Amniotic stem cell (primary cell): ENCODE measurements around the gene GFRA3.

Experiments used
- DNase-seq: peaks from one replicate; lab custom pipeline; 2025; lab: John Stamatoyannopoulos, UW

GFRA3 gene

DNA sequence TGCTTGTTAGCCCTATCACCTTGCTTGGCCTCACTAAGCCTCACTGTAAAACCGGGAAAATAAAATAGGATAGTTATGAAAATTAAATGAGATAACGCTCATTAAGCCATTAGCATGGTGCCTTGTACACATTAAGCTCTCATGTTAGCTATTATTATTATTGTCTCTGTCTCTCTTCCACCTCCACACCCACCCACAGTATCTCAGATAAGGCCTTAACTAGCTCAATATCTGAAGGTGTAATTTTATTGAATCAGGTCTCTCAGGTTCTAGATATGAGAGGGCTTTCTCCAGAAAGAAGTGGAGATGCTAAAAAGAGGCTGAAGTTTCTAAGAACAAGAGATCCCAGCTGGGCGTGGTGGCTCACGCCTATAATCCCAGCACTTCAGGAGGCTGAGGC is 27.6 kb downstream of the GFRA3 start:
- DNase-seq: no peak

- no peak for DNase-seq
These were observed 28.1 kb downstream of the GFRA3 start for GRCh38 chr5:138246334-138246733.

GRCh38 chr5:138245717-138246116 is 28.7 kb downstream of the GFRA3 start:
- DNase-seq: no peak

DNA sequence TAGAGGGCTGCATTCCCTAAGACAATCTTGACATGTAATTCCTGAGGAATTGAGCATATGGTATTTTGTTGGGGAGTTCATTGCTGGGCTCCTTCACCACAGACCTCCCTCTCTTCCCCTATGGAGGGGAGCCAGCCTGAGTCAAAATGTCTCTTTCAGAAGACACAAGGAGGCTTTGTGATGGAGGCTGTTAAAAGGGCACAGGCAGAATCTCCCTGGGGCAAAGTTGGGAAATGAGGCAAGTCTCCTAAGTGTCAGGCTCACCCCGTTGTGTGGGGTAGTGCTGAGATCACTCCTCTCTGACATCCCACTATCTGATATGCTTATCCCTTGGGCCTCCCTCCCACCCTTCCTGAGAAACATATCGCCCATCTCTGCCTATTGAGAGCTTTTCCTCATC is 30.6 kb downstream of the GFRA3 start:
- DNase-seq: no peak

- DNase-seq: no peak
These were observed 32.5 kb downstream of the GFRA3 start for GRCh38 chr5:138241688-138242571.

- no peak for DNase-seq
These were observed 33.6 kb downstream of the GFRA3 start for GRCh38 chr5:138240650-138241385.

DNA sequence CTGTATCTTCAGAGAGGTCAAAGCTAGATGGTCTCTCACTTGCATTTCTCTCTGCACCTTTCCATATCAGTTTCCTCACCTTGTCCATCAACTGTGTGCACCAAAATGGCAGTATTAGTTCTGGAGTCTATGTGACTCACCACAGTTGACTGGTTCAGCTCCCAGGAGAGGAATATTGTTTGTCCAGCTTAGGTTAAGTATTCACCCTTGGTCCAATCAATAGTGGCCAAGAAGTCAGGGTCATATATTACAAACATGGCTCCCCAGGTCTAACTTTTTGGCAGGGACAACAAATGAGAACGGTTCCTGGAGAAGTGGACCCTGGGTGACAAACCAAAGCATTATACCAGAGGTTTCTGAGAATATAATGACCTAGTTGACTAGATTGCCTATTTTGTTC is 36.4 kb downstream of the GFRA3 start:
- DNase-seq: no peak

DNA sequence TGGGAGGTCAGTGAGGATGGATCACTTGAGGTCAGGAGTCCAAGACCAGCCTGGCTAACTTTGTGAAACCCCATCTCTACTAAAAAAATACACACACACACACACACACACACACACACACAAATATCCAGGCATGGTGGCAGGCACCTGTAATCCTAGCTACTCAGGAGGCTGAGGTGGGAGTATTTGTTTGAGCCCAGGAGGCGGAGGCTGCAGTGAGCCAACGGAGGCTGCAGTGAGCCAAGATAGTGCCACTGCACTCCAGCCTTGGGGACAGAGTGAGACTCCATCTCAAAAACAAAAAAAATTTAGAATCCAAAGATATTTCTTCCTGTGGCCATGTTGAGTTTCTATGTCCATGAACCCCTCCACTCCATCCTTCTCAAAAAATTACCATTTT is 39.8 kb downstream of the GFRA3 start:
- no peak for DNase-seq

- no peak for DNase-seq
These were observed 41.1 kb downstream of the GFRA3 start for GRCh38 chr5:138233280-138233679.

- DNase-seq: no peak
These were observed 43.3 kb downstream of the GFRA3 start for GRCh38 chr5:138230981-138231589.

DNA sequence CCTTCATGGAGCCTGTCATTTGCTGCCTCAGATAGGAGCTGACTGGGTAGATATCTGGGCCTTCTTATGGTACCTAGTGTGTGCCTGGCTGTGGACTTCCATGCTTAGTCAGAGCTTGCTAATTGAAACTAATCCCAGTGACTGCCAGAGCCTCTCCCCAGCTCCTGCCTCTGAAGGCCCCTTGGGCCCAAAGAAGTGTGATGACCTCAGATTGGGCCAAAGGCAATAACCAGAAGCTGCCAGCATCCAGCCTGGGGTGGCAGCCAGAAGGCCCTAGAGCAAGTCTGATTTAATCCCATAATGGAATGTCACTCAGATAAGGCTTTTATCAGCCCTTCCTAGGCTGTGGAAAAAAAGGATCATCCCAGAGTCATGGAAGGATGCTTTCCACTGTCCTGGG is 44.2 kb downstream of the GFRA3 start:
- peak; percentile 19 for DNase-seq

DNA sequence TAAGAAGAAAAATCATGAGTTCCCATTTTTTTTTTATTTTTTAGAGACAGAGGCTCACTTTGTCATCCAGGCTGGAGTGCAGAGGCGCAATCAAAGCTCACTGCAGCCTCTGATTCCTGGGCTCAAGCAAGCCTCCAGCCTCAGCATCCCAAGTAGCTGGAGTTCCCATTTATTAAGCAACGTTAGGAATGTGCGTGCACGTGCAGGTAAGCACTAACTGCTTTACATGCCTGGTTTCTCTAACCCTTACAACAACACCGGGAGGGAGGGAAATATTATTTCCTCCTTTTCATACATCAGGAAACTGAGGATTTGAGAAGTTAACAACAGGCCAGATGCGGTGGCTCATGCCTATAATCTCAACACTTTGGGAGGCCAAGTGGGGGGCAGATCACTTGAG is 45.0 kb downstream of the GFRA3 start:
- no peak for DNase-seq

GRCh38 chr5:138226910-138227309 is 47.5 kb downstream of the GFRA3 start:
- DNase-seq: no peak

DNA sequence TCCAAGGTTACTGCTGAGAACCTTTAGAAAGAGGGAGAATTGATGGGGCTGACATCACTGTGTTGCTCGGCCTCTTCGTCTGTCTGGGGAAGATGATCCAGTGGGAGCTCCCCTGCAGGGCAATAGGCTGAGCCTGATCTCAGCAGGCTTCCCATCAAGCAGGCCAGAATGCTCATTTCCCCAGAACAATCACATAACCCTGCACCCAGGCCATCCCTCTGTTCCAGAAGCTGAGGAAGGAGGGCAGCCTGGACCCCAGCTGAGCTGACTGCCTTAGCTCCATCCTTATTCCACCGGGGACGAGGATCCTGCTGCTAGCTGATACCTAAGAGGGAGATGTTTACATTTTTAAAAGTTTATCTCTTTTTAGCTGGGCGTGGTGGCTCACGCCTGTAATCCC is 49.7 kb downstream of the GFRA3 start:
- no peak for DNase-seq

DNA sequence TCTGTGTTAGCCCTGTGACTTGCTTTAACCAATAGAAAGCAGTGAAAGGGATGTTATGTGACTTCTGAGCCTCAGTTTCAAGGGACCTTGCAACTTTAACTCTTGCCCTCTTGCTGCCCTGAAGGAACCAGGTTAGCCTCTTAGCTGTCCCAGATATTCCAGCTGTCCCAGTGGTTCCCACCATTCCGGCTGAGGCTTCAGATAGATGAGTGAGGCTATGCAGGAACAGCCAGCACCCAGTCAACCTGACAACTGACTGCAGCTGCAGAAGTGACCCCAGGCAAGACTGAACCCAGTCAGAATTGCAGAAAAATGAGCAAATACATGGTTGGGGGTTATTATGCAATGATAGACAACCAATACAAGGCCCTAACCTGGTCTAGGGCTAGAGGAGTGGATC is 50.9 kb downstream of the GFRA3 start:
- DNase-seq: no peak

DNA sequence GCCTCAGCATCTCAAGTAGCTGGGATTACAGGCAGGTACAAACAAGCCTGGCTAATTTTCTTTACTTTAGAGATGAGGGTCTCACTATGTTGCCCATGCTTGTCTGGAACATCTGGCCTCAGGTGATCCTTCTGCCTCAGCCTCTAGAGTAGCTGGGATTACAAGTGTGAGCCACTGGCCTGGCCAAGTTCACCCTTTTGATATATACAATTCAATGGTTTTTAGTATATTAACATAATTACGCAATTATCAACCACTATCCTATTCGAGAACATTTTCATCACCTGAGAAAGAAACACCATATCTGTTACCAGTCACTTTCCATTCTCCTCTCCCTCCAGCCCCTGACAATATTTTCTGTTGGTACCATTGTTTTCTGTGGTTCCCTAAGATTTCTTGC is 57.6 kb downstream of the GFRA3 start:
- DNase-seq: no peak

- peak; percentile 94 for DNase-seq
These were observed 61.0 kb downstream of the GFRA3 start, which contains the start of gene CDC23 for GRCh38 chr5:138213161-138214029. TSS of gene CDC23 (minus strand) at chr5:138213323. CDS start at chr5:138213312, 11 bp downstream.

DNA sequence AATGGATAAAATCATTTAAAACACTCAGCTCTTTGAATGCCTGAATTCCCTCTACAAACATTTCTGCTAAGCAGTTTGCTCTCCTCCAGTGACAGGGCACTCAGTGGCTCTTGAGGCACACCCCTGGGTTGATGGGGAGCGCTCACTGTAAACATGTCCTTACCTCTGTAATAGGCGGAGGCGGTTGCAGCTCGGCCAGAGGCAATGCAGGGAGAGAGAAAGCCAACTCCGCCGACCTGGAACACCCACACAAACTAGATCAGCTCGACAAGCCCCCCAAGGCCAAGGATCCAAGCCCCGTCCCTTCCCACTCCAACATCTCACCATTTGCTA is 61.6 kb downstream of the GFRA3 start:
- no peak for DNase-seq

DNA sequence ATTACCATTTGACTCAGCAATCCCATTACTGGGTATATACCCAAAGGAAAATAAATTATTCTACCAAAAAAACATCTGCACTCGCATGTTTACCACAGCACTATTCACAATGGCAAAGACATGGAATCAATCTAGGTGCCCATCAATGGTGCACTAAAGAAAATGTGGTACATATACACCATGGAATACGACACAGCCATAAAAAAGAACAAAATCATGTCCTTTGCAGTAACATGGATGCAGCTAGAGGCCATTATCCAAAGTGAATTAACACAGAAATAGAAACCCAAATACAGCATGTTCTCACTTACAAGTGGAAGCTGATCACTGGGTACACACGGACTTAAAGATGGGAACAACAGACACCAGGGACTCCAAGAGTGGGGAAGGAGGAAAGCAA is 63.4 kb downstream of the GFRA3 start:
- DNase-seq: no peak
